H1 (cell line): ENCODE results near the gene RNF31. TPM values are rescaled to one million over a fixed set of nuclear protein-coding genes. Genes with fewer than 3 reads are reported as not detected.

Source experiments
- CTCF ChIA-PET: fragments of 300-600 bp; sonication (Branson Sonifier 250); formaldehyde crosslinking; loops from one replicate; lab custom pipeline; 2021; ENCODE audit not compliant: partially characterized antibody; lab: Charles Lee
- POLR2A ChIA-PET: fragments of 300-600 bp; sonication (Branson Sonifier 250); formaldehyde crosslinking; loops from one replicate; lab custom pipeline; 2021; ENCODE audit warnings: inconsistent platforms; ENCODE audit not compliant: partially characterized antibody; lab: Charles Lee
- DNase-seq, 2 experiments: peaks; one replicate each; pipeline versions ENCODE4 v3.0.0 to v3.0.0-alpha.2; 2010 to 2022; ENCODE audit warnings: low spot score in 2 of 2, low read depth in 1 of 2, mixed read lengths in 1 of 2
- FAIRE-seq: peaks from 2 replicates; lab custom pipeline; 2011; peaks lifted over from hg19 to GRCh38; lab: Jason Lieb, UNC
- H2AFZ ChIP-seq: 2 replicates; pipeline ENCODE4 v1.8.1; 2012; ENCODE audit warnings: low read length, inconsistent platforms
- H2AK5ac ChIP-seq: 2 replicates; pipeline ENCODE4 v1.6.1; 2013; ENCODE audit warnings: low read depth, low read length
- H2BK120ac ChIP-seq: replicated peaks from 2 replicates; pipeline ENCODE3; 2013; ENCODE audit warnings: low read depth, low read length, inconsistent platforms
- H2BK12ac ChIP-seq: 2 replicates; pipeline ENCODE4 v1.6.1; 2013; ENCODE audit warnings: low read depth, low read length
- H2BK15ac ChIP-seq: 2 replicates; pipeline ENCODE4 v1.6.1; 2013; ENCODE audit warnings: low read length
- H2BK20ac ChIP-seq: 2 replicates; pipeline ENCODE4 v1.6.1; 2013; ENCODE audit warnings: low read length
- H2BK5ac ChIP-seq: 2 replicates; pipeline ENCODE4 v1.6.1; 2013; ENCODE audit warnings: low read depth, low read length
- H3K14ac ChIP-seq: 2 replicates; pipeline ENCODE4 v1.6.1; 2013; ENCODE audit warnings: inconsistent platforms; ENCODE audit not compliant: insufficient read length
- H3K18ac ChIP-seq: 2 replicates; pipeline ENCODE4 v1.6.1; 2013; ENCODE audit warnings: low read length; ENCODE audit errors: extremely low read depth
- H3K23ac ChIP-seq: 2 replicates; pipeline ENCODE4 v1.6.1; 2013; ENCODE audit warnings: inconsistent platforms; ENCODE audit not compliant: insufficient read length
- H3K23me2 ChIP-seq: 2 replicates; pipeline ENCODE4 v1.6.1; 2013; ENCODE audit warnings: low read depth, low read length
- H3K27ac ChIP-seq: 2 replicates; pipeline ENCODE4 v1.6.1; 2011; ENCODE audit warnings: low read depth, low read length, inconsistent platforms
- H3K27me3 ChIP-seq, 4 experiments: replicated peaks in 1 of 4; 1 replicate in 1 of 4; 2 replicates in 3 of 4; pipeline versions ENCODE4 v1.6.1 to v1.8.1; 2011 to 2013; ENCODE audit warnings: low read length in 3 of 4, mild to moderate bottlenecking in 3 of 4, inconsistent platforms in 2 of 4, mixed read lengths in 2 of 4, moderate library complexity in 1 of 4; ENCODE audit not compliant: control insufficient read depth in 3 of 4, insufficient read depth in 3 of 4; ENCODE audit errors: extremely low read depth in 1 of 4
- H3K36me3 ChIP-seq, 4 experiments: 2 replicates each; pipeline versions ENCODE4 v1.6.1 to v1.8.1; 2011 to 2013; ENCODE audit warnings: mild to moderate bottlenecking in 4 of 4, low read length in 3 of 4, moderate library complexity in 2 of 4, control low read depth in 1 of 4, inconsistent platforms in 1 of 4; ENCODE audit not compliant: insufficient read depth in 4 of 4, control insufficient read depth in 2 of 4
- H3K4ac ChIP-seq: replicated peaks from 2 replicates; pipeline ENCODE3; 2013; ENCODE audit warnings: low read length, low read depth, mixed read lengths, inconsistent platforms; ENCODE audit not compliant: insufficient read length
- H3K4me1 ChIP-seq, 4 experiments: replicated peaks in 1 of 4; 1 replicate in 1 of 4; 2 replicates in 3 of 4; pipeline versions ENCODE4 v1.6.1 to v1.8.1; 2011 to 2013; ENCODE audit warnings: low read length in 3 of 4, inconsistent platforms in 2 of 4, mixed read lengths in 1 of 4; ENCODE audit not compliant: insufficient read depth in 4 of 4, control insufficient read depth in 3 of 4
- H3K4me2 ChIP-seq, 2 experiments: 2 replicates each; pipeline versions ENCODE4 v1.6.1 to v1.8.1; 2011 to 2013; ENCODE audit warnings: low read depth in 2 of 2, low read length in 2 of 2, control low read depth in 1 of 2, inconsistent platforms in 1 of 2, mild to moderate bottlenecking in 1 of 2; ENCODE audit not compliant: insufficient read depth in 1 of 2
- H3K4me3 ChIP-seq, 4 experiments: fragments of 200-600, 300-600 bp in 1 of 4; sonication (generic), shearing (Covaris generic), sonication (Bioruptor Twin) in 1 of 4; 2 replicates each; pipeline versions ENCODE4 v1.5.1 to v1.8.1; 2011 to 2016; ENCODE audit warnings: low read length in 4 of 4, low read depth in 3 of 4, control low read depth in 2 of 4, inconsistent platforms in 2 of 4, mild to moderate bottlenecking in 2 of 4, mixed read lengths in 1 of 4, moderate library complexity in 1 of 4; ENCODE audit not compliant: insufficient read depth in 2 of 4; ENCODE audit errors: extremely low read depth in 1 of 4
- H3K56ac ChIP-seq: replicated peaks from 2 replicates; pipeline ENCODE3; 2013; ENCODE audit warnings: low read depth, mild to moderate bottlenecking, mixed read lengths, low read length, inconsistent platforms; ENCODE audit not compliant: insufficient read length
- H3K79me1 ChIP-seq: 2 replicates; pipeline ENCODE4 v1.6.1; 2013; ENCODE audit warnings: low read depth, low read length, control low read depth
- H3K79me2 ChIP-seq, 2 experiments: 2 replicates each; pipeline versions ENCODE4 v1.6.1 to v1.8.1; 2012 to 2013; ENCODE audit warnings: low read length in 2 of 2, mild to moderate bottlenecking in 2 of 2, inconsistent platforms in 1 of 2; ENCODE audit not compliant: insufficient read depth in 2 of 2, control insufficient read depth in 1 of 2
- H3K9ac ChIP-seq, 4 experiments: replicated peaks in 1 of 4; 1 replicate in 1 of 4; 2 replicates in 3 of 4; pipeline versions ENCODE4 v1.6.1 to v1.8.1; 2011 to 2013; ENCODE audit warnings: low read depth in 3 of 4, low read length in 3 of 4, control low read depth in 2 of 4, mild to moderate bottlenecking in 2 of 4, moderate library complexity in 2 of 4, inconsistent platforms in 1 of 4; ENCODE audit errors: extremely low read depth in 1 of 4
- H3K9me3 ChIP-seq, 2 experiments: 2 replicates each; pipeline versions ENCODE4 v1.6.1 to v1.8.1; 2012 to 2013; ENCODE audit warnings: mild to moderate bottlenecking in 2 of 2, moderate library complexity in 2 of 2, control low read depth in 1 of 2, inconsistent platforms in 1 of 2, low read depth in 1 of 2, low read length in 1 of 2, mixed read lengths in 1 of 2; ENCODE audit not compliant: insufficient read depth in 2 of 2
- H4K20me1 ChIP-seq, 2 experiments: replicated peaks in 1 of 2; 2 replicates each; pipeline versions ENCODE3 to v1.8.1; 2011 to 2013; ENCODE audit warnings: inconsistent platforms in 2 of 2, low read length in 2 of 2, mild to moderate bottlenecking in 1 of 2; ENCODE audit not compliant: insufficient read depth in 2 of 2, control insufficient read depth in 1 of 2
- H4K5ac ChIP-seq: 2 replicates; pipeline ENCODE4 v1.6.1; 2013; ENCODE audit warnings: low read length, low read depth, mixed read lengths, inconsistent platforms; ENCODE audit not compliant: insufficient read length
- H4K8ac ChIP-seq: 2 replicates; pipeline ENCODE4 v1.8.0; 2013; ENCODE audit warnings: mild to moderate bottlenecking, moderate library complexity, low read length, inconsistent platforms; ENCODE audit not compliant: insufficient read depth; ENCODE audit errors: extremely low read depth
- H4K91ac ChIP-seq: replicated peaks from 2 replicates; pipeline ENCODE3; 2013; ENCODE audit warnings: low read length, mixed read lengths, inconsistent platforms; ENCODE audit not compliant: insufficient read length
- CHD1 ChIP-seq: IDR thresholded peaks from 2 replicates; pipeline ENCODE4 v1.6.1; 2012; ENCODE audit warnings: low read depth, low read length, improper control_type of control experiment
- EP300 ChIP-seq, 2 experiments: IDR thresholded peaks; 1 replicate in 1 of 2; 2 replicates in 1 of 2; pipeline ENCODE4 v1.6.1; 2011 to 2012; ENCODE audit warnings: low read depth in 2 of 2, low read length in 2 of 2, mild to moderate bottlenecking in 2 of 2, borderline replicate concordance in 1 of 2, inconsistent platforms in 1 of 2, moderate library complexity in 1 of 2
- EZH2 ChIP-seq: fragments of 200-600 bp; sonication (generic); IDR thresholded peaks from 2 replicates; pipeline ENCODE4 v1.7.1; 2012; ENCODE audit warnings: low read depth, mild to moderate bottlenecking, moderate library complexity, low read length, inconsistent platforms; ENCODE audit not compliant: severe bottlenecking
- JUN ChIP-seq: IDR thresholded peaks from 2 replicates; pipeline ENCODE4 v1.6.1; 2011; ENCODE audit warnings: low read depth, mild to moderate bottlenecking, improper control_type of control experiment, low read length
- POLR2AphosphoS5 ChIP-seq: IDR thresholded peaks from 2 replicates; pipeline ENCODE4 v1.6.1; 2011; ENCODE audit warnings: low read depth, low read length
- RFX5 ChIP-seq: IDR thresholded peaks from 2 replicates; pipeline ENCODE4 v1.6.1; 2011; ENCODE audit warnings: low read depth, low read length, improper control_type of control experiment, borderline replicate concordance
- SP1 ChIP-seq: IDR thresholded peaks from 2 replicates; pipeline ENCODE4 v1.6.1; 2011; ENCODE audit warnings: low read depth, low read length
- SP2 ChIP-seq: IDR thresholded peaks from 2 replicates; pipeline ENCODE4 v1.6.1; 2012; ENCODE audit warnings: mild to moderate bottlenecking, low read length, inconsistent platforms
- TBP ChIP-seq: IDR thresholded peaks from 2 replicates; pipeline ENCODE4 v1.6.1; 2011; ENCODE audit warnings: low read depth, low read length, improper control_type of control experiment
- WGBS, 2 experiments: shearing (Covaris generic) in 1 of 2; methylation state at CpG; one replicate each; pipeline versions ENCODE4 v1.1.6 to v1.1.7; 2013 to 2015; ENCODE audit warnings: low lambda C conversion rate in 2 of 2, mixed read lengths in 2 of 2, inconsistent platforms in 1 of 2, low coverage in 1 of 2, missing lambda C conversion rate in 1 of 2; ENCODE audit not compliant: insufficient replicate concordance in 2 of 2, insufficient coverage in 1 of 2, insufficient read length in 1 of 2; ENCODE audit errors: extremely low coverage in 1 of 2, missing lambda C conversion rate in 1 of 2; 5-methylcytosine and 5-hydroxymethylcytosine counted together
- polyA plus RNA-seq, 7 experiments: library from polyadenylated mRNA; depleted of rRNA in 3 of 7; stranded (reverse) in 5 of 7; unstranded in 2 of 7; fragments of >200 nt in 5 of 7; fragments of 200-250 nt in 2 of 7; gene quantifications; 1 replicate in 5 of 7; 2 replicates in 1 of 7; 4 replicates in 1 of 7; pipeline versions ENCODE4 v1.2.1 to v1.2.3, GENCODE V29; 2011 to 2013; ENCODE audit warnings: missing spikeins in 2 of 7, mixed read lengths in 2 of 7
- total RNA-seq: library from RNA; stranded (reverse); fragmentation: NEBNext Ultra II Directional; extraction: Animal tissue kit (Norgen Biotek cat#: 25700); gene quantifications from 2 replicates; pipeline ENCODE4 v1.2.1, GENCODE V29; 2021

The RNF31 gene
- total and polyA plus RNA-seq, 2 of the 8 experiments (the other 6 are each of a cell fraction or from before 2014, with no cell fraction given), result 17.5 to 72.0 TPM

- peaks cover 0 to 13% of the 10 kb centered on the region in 2 experiments; a peak in 2 of 4 replicates for H3K79me2 ChIP-seq
- TF ChIP-seq JUN (no peak), EP300 (IDR thresholded peaks at IDR 0.05; ENCODE audit: borderline replicate concordance in 1 of 2, low read depth in 2 of 2, low read length in 2 of 2) (no peak), TBP (no peak), RFX5 (no peak), CHD1 (no peak), EZH2 (no peak), SP1 (no peak), SP2 (no peak), POLR2AphosphoS5 (no peak)
Measured at GRCh38 chr14:24190416-24190815, 43.1 kb downstream of the RNF31 start.

More at GRCh38 chr14:24190416-24190815, 43.1 kb downstream of the RNF31 start:
- Histone ChIP-seq H3K79me1 (peaks cover 12% of the 10 kb centered on the region), H3K9ac (no peak overlapping the region), H3K4ac (no peak overlapping the region), H3K14ac (no peak overlapping the region), H4K8ac (no peak overlapping the region; the same call in 1 of the 2 replicates), H2BK15ac (no peak overlapping the region), H3K9me3 (no peaks in the 10 kb centered on the region), H2BK20ac (no peak overlapping the region), H3K4me3 (no peak overlapping the region), H3K18ac (no peak overlapping the region), H2BK120ac (no peak overlapping the region), H3K4me2 (no peak overlapping the region), H2AK5ac (no peak overlapping the region), H2BK12ac (no peak overlapping the region), H3K23me2 (peaks cover 5% of the 10 kb centered on the region), H3K23ac (no peak overlapping the region), H3K4me1 (peaks cover 0 to 13% (median 7%) of the 10 kb centered on the region in 4 experiments; a peak in 6 of 7 replicates), H4K20me1 (peaks cover 0 to 13% of the 10 kb centered on the region in 2 experiments), H4K5ac (no peak overlapping the region), H2BK5ac (no peak overlapping the region), H3K36me3 (peaks cover 12 to 23% (median 21%) of the 10 kb centered on the region in 4 experiments; a peak in 7 of 8 replicates), H3K27ac (no peak overlapping the region), H3K56ac (no peak overlapping the region), H4K91ac (no peak overlapping the region), H2AFZ (no peak overlapping the region), H3K27me3 (no peaks in the 10 kb centered on the region)
- FAIRE-seq (no peak), DNase-seq (no peak)
- ChIA-PET CTCF (no interaction called here), POLR2A (interaction anchor here (1.1 to 7.9 kb wide), 3 partner anchors 15 to 57 kb away, joined by 3 to 158 read pairs (median 5); partner anchors contain the start of gene REC8)
- WGBS, 2 experiments, result 89% methylated on average over 10 of the region's 10 CpGs; no CpG with 5 or more reads in 1 of the 2 experiments
